ENCODE measurements around the gene GCNT3. TPM values are rescaled to one million over a fixed set of nuclear protein-coding genes. Genes with fewer than 3 reads are reported as not detected.

GCNT3 gene
- total RNA-seq: 5.5 TPM in 1 of 2 replicates, not detected in the other

- no peak for DNase-seq (ENCODE audit: extremely low read depth, low read depth, low spot score)
Observed at GRCh38 chr15:59611276-59612260, at the start of gene GCNT3. Gene GCNT3, plus strand, starts transcription at chr15:59611783. Its CDS starts 6,456 bp downstream, at chr15:59618239.

GRCh38 chr15:59562448-59563186 lies 49.0 kb upstream of the GCNT3 start:
- no peak for DNase-seq (ENCODE audit: extremely low read depth, low read depth, low spot score)

GRCh38 chr15:59565299-59565698 lies 46.3 kb upstream of the GCNT3 start:
- DNase-seq (ENCODE audit: extremely low read depth, low read depth, low spot score): no peak

- no peak for DNase-seq (ENCODE audit: extremely low read depth, low read depth, low spot score)
Observed at GRCh38 chr15:59567324-59567723, 44.3 kb upstream of the GCNT3 start.

GRCh38 chr15:59569477-59569876 lies 42.1 kb upstream of the GCNT3 start:
- no peak for DNase-seq (ENCODE audit: extremely low read depth, low read depth, low spot score)

- DNase-seq (ENCODE audit: extremely low read depth, low read depth, low spot score): no peak
Observed at GRCh38 chr15:59570315-59570714, 41.3 kb upstream of the GCNT3 start.

- no peak for DNase-seq (ENCODE audit: extremely low read depth, low read depth, low spot score)
Observed at GRCh38 chr15:59571606-59572005, 40.0 kb upstream of the GCNT3 start.

- no peak for DNase-seq (ENCODE audit: extremely low read depth, low read depth, low spot score)
Observed at GRCh38 chr15:59583088-59583487, 28.5 kb upstream of the GCNT3 start.

- DNase-seq (ENCODE audit: extremely low read depth, low read depth, low spot score): no peak
Observed at GRCh38 chr15:59587085-59587826, 24.3 kb upstream of the GCNT3 start.

GRCh38 chr15:59590027-59590426 lies 21.6 kb upstream of the GCNT3 start:
- DNase-seq (ENCODE audit: extremely low read depth, low read depth, low spot score): no peak

- DNase-seq (ENCODE audit: extremely low read depth, low read depth, low spot score): no peak
Observed at GRCh38 chr15:59591356-59591755, 20.2 kb upstream of the GCNT3 start.

GRCh38 chr15:59594493-59594942 lies 17.1 kb upstream of the GCNT3 start:
- DNase-seq (ENCODE audit: extremely low read depth, low read depth, low spot score): no peak

GRCh38 chr15:59594991-59595390 lies 16.6 kb upstream of the GCNT3 start:
- DNase-seq (ENCODE audit: extremely low read depth, low read depth, low spot score): no peak

GRCh38 chr15:59595434-59595915 lies 16.1 kb upstream of the GCNT3 start:
- DNase-seq (ENCODE audit: extremely low read depth, low read depth, low spot score): no peak

GRCh38 chr15:59596640-59597039 lies 14.9 kb upstream of the GCNT3 start:
- DNase-seq (ENCODE audit: extremely low read depth, low read depth, low spot score): no peak

GRCh38 chr15:59598461-59598860 lies 13.1 kb upstream of the GCNT3 start:
- DNase-seq (ENCODE audit: extremely low read depth, low read depth, low spot score): no peak

- DNase-seq (ENCODE audit: extremely low read depth, low read depth, low spot score): no peak
Observed at GRCh38 chr15:59605994-59606393, 5.6 kb upstream of the GCNT3 start.

GRCh38 chr15:59609730-59610712 lies 1.6 kb upstream of the GCNT3 start:
- no peak for DNase-seq (ENCODE audit: extremely low read depth, low read depth, low spot score)

- DNase-seq (ENCODE audit: extremely low read depth, low read depth, low spot score): no peak
Observed at GRCh38 chr15:59614153-59614552, 2.6 kb downstream of the GCNT3 start.

GRCh38 chr15:59615661-59616060 lies 4.1 kb downstream of the GCNT3 start:
- DNase-seq (ENCODE audit: extremely low read depth, low read depth, low spot score): no peak

Data from glomerular endothelial cell (primary cell).